ENCODE measurements around the gene LRRK2. TPM values are rescaled to one million over a fixed set of nuclear protein-coding genes. Genes with fewer than 3 reads are reported as not detected.

Gene LRRK2
- polyA plus RNA-seq, 1 donor: 3.8 TPM

Other genes with a start within 250 kb of the LRRK2 start
- gene SLC2A13, start 118.9 kb upstream of the LRRK2 start, polyA plus RNA-seq (ENCODE audit: insufficient read length): 3.2 TPM

Measured in hindlimb muscle (tissue), 1 donor.